DMS53 treated with DMSO at 0.1 percent for 48 hours (cell line): Measurements from ENCODE around the gene DENND2D.
"Not testable (repeated sequence)": the region's sequence is repeated elsewhere in the genome, so short reads cannot be mapped to it uniquely, and the experiment has no call there.

Experiments used
- DNase-seq: peaks from one replicate; lab custom pipeline; 2025; ENCODE audit not compliant: unreplicated experiment; lab: John Stamatoyannopoulos, UW

The DENND2D gene

GRCh38 chr1:111222308-111223125, 22.1 kb upstream of the DENND2D start:
- peak; percentile 71 for DNase-seq

DNA sequence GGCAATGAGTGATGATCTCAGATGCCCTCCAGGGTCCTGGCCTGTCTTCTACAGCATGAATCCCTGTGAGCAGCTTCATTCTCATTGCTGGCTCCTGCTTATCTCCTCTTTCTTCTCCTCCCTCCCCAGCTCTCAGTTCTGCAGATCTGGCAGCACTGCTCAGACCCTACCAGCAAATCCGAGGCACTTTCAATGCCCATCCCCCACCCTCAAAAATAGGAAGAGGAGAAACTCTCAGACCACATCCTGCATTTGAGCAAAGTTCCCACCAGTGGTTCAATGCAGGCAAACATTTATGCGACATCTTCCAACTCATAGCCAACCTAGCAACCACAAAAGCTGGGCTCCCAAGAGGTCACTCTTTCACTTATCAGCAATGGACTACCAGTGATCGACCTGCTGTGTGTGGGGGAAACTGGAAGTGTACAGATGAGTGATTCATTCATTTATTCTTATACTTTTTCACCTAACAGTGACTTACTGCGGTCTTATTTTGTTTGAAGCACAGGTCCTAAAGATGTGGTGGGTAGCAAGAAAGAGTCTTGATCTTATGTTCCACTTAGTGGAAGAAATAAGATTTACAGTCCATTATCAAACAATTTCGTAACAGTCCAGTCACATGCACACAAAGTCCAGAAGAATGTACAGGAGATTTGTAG, 21.3 kb upstream of the DENND2D start:
- no peak for DNase-seq

DNA sequence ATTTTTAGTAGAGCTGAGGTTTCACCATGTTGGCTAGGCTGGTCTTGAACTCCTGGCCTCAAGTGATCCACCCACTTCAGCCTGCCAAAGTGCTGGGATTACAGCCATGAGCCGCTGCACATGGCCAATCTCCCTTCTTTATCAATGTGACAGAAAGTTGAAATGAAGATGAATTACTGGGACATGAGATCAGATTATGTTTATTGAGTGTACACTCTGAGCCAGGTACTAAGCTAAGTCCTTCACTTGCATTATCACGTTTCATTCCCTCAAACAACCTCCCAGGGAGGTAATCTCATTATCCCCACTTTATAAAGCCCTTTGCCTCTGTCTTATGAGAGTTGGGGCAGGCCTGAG, 20.8 kb upstream of the DENND2D start:
- DNase-seq = no peak

GRCh38 chr1:111220302-111220890, 19.9 kb upstream of the DENND2D start:
- DNase-seq = no peak

DNA sequence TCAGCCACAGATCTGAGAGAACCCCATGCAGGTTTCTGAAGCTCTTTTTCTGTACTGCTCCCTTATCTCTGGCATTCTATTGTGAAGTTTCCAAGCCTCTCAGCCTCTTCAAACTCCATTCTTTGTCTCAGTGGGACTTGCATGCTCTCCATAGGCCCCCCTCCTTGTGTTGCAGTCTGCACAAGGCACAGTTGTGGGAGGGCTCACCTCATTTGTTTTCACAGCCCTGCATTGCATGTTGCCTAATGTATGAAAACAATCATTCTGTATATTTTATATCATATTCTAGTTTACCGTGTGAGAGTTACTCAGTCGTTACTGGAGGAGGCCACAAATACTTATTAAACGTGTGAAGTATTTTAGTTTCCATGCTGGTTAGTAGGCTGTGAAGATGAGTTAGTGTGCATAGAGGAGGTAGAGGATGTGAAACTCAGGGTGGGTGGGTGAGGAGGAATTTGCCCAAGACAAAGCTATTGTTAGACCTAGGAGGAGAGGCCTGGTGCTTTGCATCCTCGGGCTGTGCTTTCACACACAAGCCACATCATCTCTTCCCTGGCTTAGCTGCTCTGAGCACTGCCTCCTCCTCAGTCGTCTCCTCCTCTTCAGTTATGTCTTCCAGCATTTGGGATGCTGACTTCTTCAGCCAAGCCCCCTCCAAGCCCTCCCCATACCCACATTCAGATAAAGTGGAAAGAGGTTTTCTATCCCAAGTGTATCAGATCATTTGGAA, 19.3 kb upstream of the DENND2D start:
- DNase-seq = no peak

GRCh38 chr1:111218701-111219556, 18.5 kb upstream of the DENND2D start:
- DNase-seq = no peak

GRCh38 chr1:111217183-111217910, 16.9 kb upstream of the DENND2D start:
- no peak for DNase-seq

GRCh38 chr1:111216751-111217150, 16.3 kb upstream of the DENND2D start:
- DNase-seq = no peak

DNA sequence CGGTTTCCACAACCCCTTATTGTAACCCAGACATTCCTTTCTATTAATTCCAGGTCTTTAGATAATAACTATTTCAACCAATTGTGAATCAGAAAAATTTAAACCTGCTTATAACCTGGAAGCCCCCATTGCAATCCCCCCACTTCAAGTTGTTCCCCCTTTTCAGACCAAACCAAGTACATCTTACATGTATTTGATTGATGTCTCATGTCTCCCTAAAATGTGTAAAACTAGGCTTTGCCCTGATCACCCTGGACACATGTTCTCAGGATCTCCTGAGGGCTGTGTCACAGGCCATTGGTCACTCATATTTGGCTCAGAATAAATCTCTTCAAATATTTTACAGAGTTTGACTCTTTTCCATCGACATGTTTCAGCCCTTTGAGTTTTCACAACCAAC, 14.8 kb upstream of the DENND2D start:
- DNase-seq = not testable (repeated sequence)

- DNase-seq = no peak
Measured at GRCh38 chr1:111214884-111215283, 14.4 kb upstream of the DENND2D start.

DNA sequence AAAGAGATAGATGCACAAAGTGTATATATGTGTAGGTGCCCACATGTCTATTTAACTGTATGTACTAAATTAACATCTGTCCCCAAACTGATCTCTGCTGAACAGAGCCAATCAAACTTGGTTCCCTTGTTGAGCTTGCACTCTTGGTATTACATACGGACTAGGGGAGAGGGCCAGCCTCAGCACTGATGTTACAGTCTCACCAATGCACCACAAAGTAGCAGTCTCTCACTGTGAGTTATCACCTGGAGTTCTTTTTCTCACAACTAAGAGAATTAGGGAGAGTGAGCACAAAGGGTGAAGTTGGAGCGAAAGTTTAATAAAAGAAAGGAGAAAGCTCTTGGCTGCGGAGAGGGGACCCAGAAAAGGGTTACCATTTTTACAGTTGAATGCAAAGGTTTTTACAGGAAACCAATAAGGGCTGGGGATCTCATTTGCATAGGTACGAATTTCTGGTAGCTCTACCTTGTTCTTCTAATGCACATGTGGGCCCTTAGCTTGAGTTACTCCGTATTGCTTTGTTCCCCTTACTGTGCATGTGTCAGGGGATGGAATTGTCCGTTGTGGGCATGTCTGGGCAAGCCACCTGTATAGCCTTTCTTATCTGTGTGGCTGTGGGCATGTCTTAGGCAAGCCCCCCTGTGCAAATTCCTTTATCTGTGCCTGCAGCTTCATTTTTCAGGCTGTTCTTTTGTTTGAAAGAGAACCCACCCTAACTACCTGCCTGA, 13.8 kb upstream of the DENND2D start:
- DNase-seq = no peak

DNA sequence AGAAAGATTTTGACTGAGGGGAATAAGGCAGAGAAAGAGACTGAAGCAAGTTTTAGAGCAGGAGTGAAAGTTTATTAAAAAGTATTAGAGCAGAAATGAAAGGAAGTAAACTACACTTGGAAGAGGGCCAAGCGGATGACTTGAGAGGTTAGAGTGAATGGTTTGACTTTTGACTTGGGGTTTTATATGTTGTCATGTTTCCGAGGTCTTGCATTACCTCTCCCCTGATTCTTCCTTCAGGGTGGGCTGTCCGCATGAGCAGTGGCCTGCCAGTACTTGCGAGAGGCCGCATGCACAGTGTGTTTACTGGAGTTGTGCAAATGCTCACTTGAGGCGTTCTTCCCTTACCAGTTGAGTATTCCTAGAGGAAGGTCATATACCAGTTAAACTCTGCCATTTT, 13.0 kb upstream of the DENND2D start:
- no peak for DNase-seq

GRCh38 chr1:111212634-111213335, 12.3 kb upstream of the DENND2D start:
- DNase-seq = no peak

DNA sequence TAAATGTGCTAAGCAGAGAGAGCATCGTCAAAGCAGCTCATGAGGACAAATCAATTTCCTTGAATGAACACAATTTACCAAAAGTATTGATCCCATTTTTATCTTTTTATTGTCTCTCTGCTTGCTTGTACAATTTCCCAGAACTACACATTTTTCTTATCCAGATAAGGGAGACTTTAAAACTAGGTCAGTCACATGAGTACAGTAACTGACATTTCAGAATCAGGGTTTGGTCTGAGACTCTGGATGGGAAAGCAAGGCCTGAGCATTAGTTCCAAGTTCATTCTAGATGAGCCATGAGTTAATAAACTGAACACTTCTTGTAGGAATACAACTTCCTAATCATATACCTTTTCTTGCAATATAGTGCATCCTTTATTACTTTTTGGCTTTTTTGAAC, 11.5 kb upstream of the DENND2D start:
- DNase-seq = no peak

GRCh38 chr1:111209622-111210021, 9.2 kb upstream of the DENND2D start:
- DNase-seq = no peak

- DNase-seq = no peak
Measured at GRCh38 chr1:111208921-111209320, 8.5 kb upstream of the DENND2D start.

GRCh38 chr1:111205714-111206050, 5.2 kb upstream of the DENND2D start:
- no peak for DNase-seq

- DNase-seq = no peak
Measured at GRCh38 chr1:111204983-111205713, 4.7 kb upstream of the DENND2D start.
